MCF 10A (cell line): Measurements from ENCODE around the gene SYNGAP1. TPM values are rescaled to one million over a fixed set of nuclear protein-coding genes. Genes with fewer than 3 reads are reported as not detected.

Source experiments
- BruUV-seq: library from RNA; stranded (reverse); fragments of 400-500 nt; replicated peaks from 2 replicates; lab custom pipeline; 2021; lab: Mats Ljungman, UMichigan
- CTCF ChIA-PET: fragments of 300-600 bp; sonication (Branson Sonifier 250); formaldehyde crosslinking; extraction: SDS; loops from one replicate; lab custom pipeline; 2021; ENCODE audit warnings: antibody characterized with exemption, inconsistent platforms; lab: Yijun Ruan, JAX
- POLR2A ChIA-PET: fragments of 300-600, 350-650 bp; sonication (Branson Sonifier 250); formaldehyde crosslinking; extraction: SDS; loops from one replicate; lab custom pipeline; 2020; ENCODE audit warnings: antibody characterized with exemption, inconsistent platforms; lab: Yijun Ruan, JAX
- DNase-seq: peaks from one replicate; pipeline ENCODE4 v3.0.0-alpha.2; 2018; ENCODE audit not compliant: unreplicated experiment
- H3K27ac Mint-ChIP-seq: one replicate; pipeline ENCODE4 v1.8.0; 2022; ENCODE audit warnings: mild to moderate bottlenecking, low read depth, mixed read lengths; ENCODE audit not compliant: unreplicated experiment
- H3K27me3 Mint-ChIP-seq: one replicate; pipeline ENCODE4 v1.8.0; 2022; ENCODE audit warnings: mixed read lengths; ENCODE audit not compliant: insufficient read depth, unreplicated experiment
- H3K36me3 Mint-ChIP-seq: one replicate; pipeline ENCODE4 v1.8.0; 2022; ENCODE audit warnings: mild to moderate bottlenecking, moderate library complexity, mixed read lengths; ENCODE audit not compliant: insufficient read depth, unreplicated experiment
- H3K4me1 Mint-ChIP-seq: one replicate; pipeline ENCODE4 v1.8.0; 2022; ENCODE audit warnings: mixed read lengths; ENCODE audit not compliant: insufficient read depth, unreplicated experiment
- H3K4me3 Mint-ChIP-seq: one replicate; pipeline ENCODE4 v1.8.0; 2022; ENCODE audit warnings: mild to moderate bottlenecking, moderate library complexity, mixed read lengths; ENCODE audit not compliant: unreplicated experiment
- H3K9me3 Mint-ChIP-seq: one replicate; pipeline ENCODE4 v1.8.0; 2022; ENCODE audit warnings: mixed read lengths; ENCODE audit not compliant: unreplicated experiment
- CTCF ChIP-seq: fragments of 200-600 bp; IDR thresholded peaks from one replicate; pipeline ENCODE4 v1.8.0; 2022; ENCODE audit warnings: antibody characterized with exemption, mild to moderate bottlenecking; ENCODE audit not compliant: unreplicated experiment
- intact Hi-C: fragments of 100-400 bp; cut with micrococcal nuclease; formaldehyde crosslinking; loops from 2 replicates; pipeline ENCODE4 v1.14.1; 2022
- total RNA-seq: library from RNA; stranded (reverse); gene quantifications from 2 replicates; pipeline ENCODE4 v1.2.3, GENCODE V29; 2022

SYNGAP1 gene
- total RNA-seq, 1 experiment from 2014 or later, result 6.7 TPM

DNA sequence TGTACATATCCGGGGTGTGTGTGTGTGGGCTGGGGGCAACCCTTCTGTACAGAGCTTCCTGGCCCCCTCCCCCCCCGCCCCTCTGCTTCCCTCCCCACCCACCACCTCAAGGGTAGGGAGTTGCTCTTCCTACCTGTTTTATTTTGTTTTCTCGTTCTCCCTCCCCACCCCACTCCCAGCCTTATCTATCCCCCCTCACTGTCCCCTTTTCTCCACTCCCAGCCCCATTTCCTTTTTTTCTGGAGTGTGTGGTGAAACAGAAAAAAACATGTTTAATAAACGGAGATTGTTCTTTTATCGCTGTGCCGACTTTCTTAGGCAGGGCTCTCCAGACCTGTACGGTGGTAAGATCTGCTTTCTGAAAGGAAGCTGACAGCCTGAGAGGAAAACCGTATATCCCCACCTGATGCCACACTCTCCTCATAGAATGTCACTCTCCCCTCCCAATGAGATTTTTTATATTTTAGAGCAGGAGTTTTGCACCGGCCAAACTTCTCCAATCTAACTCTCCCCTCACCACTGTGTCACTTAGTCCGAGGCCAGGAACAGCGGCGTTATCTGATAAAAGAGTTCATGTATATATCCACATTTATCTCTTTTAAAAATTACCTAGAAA is 33.6 kb downstream of the SYNGAP1 start:
- no TSS peak for BruUV-seq
- ChIA-PET POLR2A (interaction anchor here (0.5 to 3.1 kb wide), 28 partner anchors 9 to 828 kb away, joined by 3 to 23 read pairs (median 4); partner anchors contain the start of genes BAK1, CUTA, ITPR3 and RGL2), CTCF (interaction anchor here (0.5 to 0.6 kb wide), 3 partner anchors 16 to 478 kb away, joined by 3 to 4 read pairs (median 3); no protein-coding TSS in a partner anchor)
- Mint-ChIP-seq H3K4me3 (peak overlapping the region; percentile 89), H3K27me3 (no peaks in the 10 kb centered on the region), H3K36me3 (peaks cover 21% of the 10 kb centered on the region), H3K9me3 (no peaks in the 10 kb centered on the region), H3K4me1 (peaks cover 22% of the 10 kb centered on the region), H3K27ac (peak overlapping the region; percentile 72)
- intact Hi-C loops, result loop anchor here (1.0 kb wide), 1 partner anchor 126 kb away; no protein-coding TSS in a partner anchor
- no peak for TF ChIP-seq CTCF
- DNase-seq, result no peak

DNA sequence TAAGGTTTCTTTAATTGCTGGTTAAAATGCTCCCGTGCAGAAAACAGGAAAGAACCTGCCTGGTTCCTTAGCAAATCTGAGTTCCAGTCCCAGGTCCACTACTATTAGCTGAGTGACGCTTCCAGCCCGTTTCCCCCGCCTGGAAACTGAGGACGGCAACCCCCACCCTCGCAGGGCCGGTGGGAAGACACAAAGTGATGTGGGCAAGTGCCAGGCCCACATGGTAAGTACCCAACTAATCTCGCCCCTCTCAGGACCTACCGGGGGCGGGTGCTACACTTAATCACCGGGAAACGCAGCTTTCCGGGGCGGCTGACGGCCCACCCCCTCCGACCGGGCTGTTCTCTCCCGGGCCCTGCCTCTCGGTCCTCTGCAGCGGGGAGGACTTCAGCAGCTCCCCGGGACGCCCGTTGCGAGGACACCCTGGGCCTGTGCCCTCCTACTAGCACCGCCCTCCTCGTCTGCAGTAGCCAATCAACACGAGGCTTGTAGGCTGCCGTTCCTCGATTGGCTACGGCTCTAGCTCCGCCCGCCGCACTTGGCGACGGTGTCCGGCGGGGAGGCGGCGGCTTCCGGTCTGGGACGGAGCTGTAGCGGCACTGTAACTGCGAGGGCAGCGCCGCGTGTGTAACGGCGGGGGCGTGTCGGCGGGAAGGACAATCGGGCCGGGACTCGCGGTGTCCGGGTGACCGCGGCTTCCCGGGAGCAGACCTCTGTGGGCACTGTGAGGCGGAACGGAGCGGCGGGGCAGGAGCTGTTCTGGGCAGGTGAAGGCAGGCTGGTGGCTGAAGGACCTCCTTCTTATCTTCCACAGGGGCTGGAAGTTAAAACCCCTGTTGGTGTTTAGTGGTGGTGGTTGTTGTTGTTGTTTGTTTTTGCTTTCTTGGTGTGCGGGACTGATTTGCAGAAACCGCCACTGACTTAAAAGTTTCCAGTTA is 34.4 kb downstream of the SYNGAP1 start, which contains the start of gene ZBTB9:
Gene ZBTB9, plus strand, starts transcription at position 568 of the 938 bp plus-strand sequence. CDS start 525 bp downstream, outside the sequence.
- Mint-ChIP-seq H3K27ac (peak within 1 kb of the TSS; percentile 72), H3K4me1 (peaks cover 22% of the 10 kb centered on the region), H3K36me3 (peaks cover 16% of the 10 kb centered on the region), H3K27me3 (no peaks in the 10 kb centered on the region), H3K9me3 (no peaks in the 10 kb centered on the region), H3K4me3 (peak within 1 kb of the TSS; percentile 89)
- TF ChIP-seq CTCF, result no peak
- POLR2A ChIA-PET, result interaction anchor here (0.6 to 3.1 kb wide), 39 partner anchors 9 to 971 kb away, joined by 3 to 23 read pairs (median 4); partner anchors contain the start of genes BAK1, CUTA, ITPR3 and RGL2
- intact Hi-C loops, result loop anchor here (1.0 kb wide), 1 partner anchor 125 kb away; no protein-coding TSS in a partner anchor
- TSS peak; percentile 95 for BruUV-seq
- CTCF ChIA-PET, result interaction anchor here (0.5 to 1.6 kb wide), 6 partner anchors 15 to 477 kb away, joined by 3 to 6 read pairs (median 3); no protein-coding TSS in a partner anchor
- DNase-seq, result peak; percentile 95

DNA sequence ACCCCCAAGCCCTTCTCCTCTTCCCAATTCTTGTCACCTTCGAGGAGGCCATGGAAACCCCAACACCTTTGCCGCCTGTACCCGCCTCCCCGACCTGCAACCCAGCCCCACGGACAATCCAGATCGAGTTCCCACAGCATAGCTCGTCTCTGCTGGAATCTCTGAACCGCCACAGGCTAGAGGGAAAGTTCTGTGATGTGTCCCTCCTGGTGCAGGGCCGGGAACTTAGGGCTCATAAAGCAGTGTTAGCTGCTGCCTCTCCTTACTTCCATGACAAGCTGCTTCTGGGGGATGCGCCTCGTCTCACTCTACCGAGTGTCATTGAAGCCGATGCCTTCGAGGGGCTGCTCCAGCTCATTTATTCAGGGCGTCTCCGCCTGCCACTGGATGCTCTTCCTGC is 35.2 kb downstream of the SYNGAP1 start:
- Mint-ChIP-seq H3K27ac (peak overlapping the region; percentile 72), H3K27me3 (no peaks in the 10 kb centered on the region), H3K36me3 (peaks cover 15% of the 10 kb centered on the region), H3K4me3 (peak overlapping the region; percentile 89), H3K4me1 (peaks cover 22% of the 10 kb centered on the region), H3K9me3 (no peaks in the 10 kb centered on the region)
- intact Hi-C loops, result no loop called here
- ChIA-PET CTCF (interaction anchor here (1.0 to 1.6 kb wide), 2 partner anchors 130 to 245 kb away, joined by 3 to 6 read pairs; no protein-coding TSS in a partner anchor), POLR2A (interaction anchor here (0.7 to 3.1 kb wide), 18 partner anchors 10 to 387 kb away, joined by 3 to 23 read pairs (median 5); partner anchors contain the start of genes BAK1, CUTA and ITPR3)
- no peak for TF ChIP-seq CTCF
- DNase-seq, result no peak
- BruUV-seq, result TSS peak; percentile 47
